ENCODE data around the gene C17orf67. TPM values are rescaled to one million over a fixed set of nuclear protein-coding genes. Genes with fewer than 3 reads are reported as not detected.
A peak's percentile ranks its signal among the peaks of the same experiment; 100 is the strongest.

The C17orf67 gene
- total RNA-seq, 1 experiment from 2014 or later, result 4.6 TPM

DNA sequence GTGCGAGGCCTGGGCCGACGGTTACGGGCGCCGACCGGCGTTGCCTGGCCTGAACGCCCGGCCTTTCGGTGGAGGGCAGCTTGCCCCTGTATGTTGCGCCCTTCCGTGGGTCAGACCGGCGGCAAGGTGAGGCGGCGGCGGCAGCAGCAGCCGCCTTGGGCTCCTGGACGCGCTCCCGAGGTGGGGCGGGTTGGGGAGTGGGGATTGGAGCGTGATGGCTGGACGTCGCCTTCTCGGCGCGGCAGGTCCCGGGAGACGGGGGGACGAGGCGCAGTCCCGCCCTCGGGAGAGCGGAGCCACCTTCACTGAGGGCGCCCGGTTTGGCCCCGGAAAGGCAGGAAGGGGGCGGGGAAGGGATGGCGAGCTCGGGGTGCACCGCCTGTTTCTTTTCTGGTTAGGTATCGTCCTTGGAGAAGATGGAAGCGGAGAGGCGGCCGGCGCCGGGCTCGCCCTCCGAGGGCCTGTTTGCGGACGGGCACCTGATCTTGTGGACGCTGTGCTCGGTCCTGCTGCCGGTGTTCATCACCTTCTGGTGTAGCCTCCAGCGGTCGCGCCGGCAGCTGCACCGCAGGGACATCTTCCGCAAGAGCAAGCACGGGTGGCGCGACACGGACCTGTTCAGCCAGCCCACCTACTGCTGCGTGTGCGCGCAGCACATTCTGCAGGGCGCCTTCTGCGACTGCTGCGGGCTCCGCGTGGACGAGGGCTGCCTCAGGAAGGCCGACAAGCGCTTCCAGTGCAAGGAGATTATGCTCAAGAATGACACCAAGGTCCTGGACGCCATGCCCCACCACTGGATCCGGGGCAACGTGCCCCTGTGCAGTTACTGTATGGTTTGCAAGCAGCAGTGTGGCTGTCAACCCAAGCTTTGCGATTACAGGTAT, 902 bp upstream of the C17orf67 start:
- no TSS peak for BruUV-seq (replicated peaks)
- peak overlapping the region; percentile 44 for H3K27ac Mint-ChIP-seq (ENCODE audit: unreplicated experiment)
- peaks cover 42% of the 10 kb centered on the region for H3K4me1 Mint-ChIP-seq (ENCODE audit: low read depth, unreplicated experiment)
- peaks cover 53% of the 10 kb centered on the region for H3K36me3 Mint-ChIP-seq (ENCODE audit: insufficient read depth, unreplicated experiment)
- CTCF ChIA-PET, result interaction anchor here (0.8 to 1.2 kb wide), 2 partner anchors 15 kb away, joined by 3 read pairs; no protein-coding TSS in a partner anchor
- intact Hi-C loops (cut with micrococcal nuclease; ENCODE audit: unreplicated experiment), result no loop called here
- H3K9me3 Mint-ChIP-seq (ENCODE audit: low read depth, unreplicated experiment), result no peaks in the 10 kb centered on the region
- peak; percentile 62 for DNase-seq
- peak overlapping the region; percentile 90 for H3K4me3 Mint-ChIP-seq (ENCODE audit: low read depth, unreplicated experiment)
- TF ChIP-seq, protein P1, sequence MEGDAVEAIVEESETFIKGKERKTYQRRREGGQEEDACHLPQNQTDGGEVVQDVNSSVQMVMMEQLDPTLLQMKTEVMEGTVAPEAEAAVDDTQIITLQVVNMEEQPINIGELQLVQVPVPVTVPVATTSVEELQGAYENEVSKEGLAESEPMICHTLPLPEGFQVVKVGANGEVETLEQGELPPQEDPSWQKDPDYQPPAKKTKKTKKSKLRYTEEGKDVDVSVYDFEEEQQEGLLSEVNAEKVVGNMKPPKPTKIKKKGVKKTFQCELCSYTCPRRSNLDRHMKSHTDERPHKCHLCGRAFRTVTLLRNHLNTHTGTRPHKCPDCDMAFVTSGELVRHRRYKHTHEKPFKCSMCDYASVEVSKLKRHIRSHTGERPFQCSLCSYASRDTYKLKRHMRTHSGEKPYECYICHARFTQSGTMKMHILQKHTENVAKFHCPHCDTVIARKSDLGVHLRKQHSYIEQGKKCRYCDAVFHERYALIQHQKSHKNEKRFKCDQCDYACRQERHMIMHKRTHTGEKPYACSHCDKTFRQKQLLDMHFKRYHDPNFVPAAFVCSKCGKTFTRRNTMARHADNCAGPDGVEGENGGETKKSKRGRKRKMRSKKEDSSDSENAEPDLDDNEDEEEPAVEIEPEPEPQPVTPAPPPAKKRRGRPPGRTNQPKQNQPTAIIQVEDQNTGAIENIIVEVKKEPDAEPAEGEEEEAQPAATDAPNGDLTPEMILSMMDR (IDR thresholded peaks at IDR 0.05; ENCODE audit: unreplicated experiment), result no peak
- H3K27me3 Mint-ChIP-seq (ENCODE audit: unreplicated experiment), result no peaks in the 10 kb centered on the region

DNA sequence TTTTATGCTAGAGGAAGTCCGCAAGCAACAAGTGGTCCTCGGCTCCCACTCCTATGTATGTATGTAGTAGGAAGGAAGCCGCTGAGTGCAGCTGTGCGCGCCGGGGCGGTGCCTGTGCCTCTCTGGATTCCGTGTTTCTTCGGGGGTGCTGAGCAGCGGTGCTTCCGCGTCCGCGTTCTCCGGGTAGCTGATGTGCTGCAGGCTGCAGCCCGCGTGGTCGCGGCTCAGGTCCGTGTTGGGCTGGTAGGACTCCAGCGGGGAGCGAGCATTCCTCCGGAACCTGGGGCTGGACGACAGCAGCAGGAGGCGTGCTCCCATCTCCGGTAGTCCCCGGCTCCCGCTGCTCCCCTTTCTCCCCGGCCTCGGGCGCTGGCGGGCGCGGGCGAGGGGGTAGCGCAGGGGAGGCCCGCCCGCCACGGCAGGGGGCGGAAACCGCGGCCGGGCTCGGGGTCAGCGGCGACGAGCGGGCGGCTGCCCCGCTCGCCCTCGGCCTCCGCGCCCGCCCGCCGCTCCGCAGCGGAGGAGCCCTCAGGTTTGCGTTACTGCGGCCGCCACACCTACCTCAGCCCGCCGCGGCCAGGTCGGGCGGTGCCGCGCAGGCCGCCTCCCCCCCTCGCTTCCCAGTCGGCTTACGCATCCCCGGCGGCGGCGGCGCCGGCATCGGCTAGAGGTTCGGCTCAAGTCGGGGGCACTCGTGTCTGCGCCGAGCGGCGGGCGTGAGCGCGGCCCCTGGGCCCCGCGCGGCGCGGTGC, 487 bp downstream of the C17orf67 start:
- DNase-seq, result peak; percentile 74
- no TSS peak for BruUV-seq (replicated peaks)
- TF ChIP-seq, protein P1 (IDR thresholded peaks at IDR 0.05; ENCODE audit: unreplicated experiment), result no peak

DNA sequence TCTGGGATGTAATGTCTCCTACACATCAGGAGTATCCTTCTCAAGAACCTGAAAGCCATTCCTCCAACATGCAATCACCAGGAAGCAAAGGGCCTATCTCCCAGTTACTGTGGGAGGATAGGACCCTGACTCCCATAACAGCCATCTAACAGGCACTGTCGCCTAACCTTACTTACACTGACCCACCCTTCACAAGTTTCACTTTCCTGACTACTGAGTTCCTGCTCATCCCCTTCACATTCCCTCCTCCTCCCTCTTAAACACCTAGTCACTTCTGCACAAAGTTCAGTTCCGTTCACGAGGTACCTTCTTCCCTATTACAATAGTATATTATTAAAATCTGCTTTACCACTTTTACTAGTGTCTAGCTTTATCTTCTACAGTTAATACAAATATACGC, 1.3 kb downstream of the C17orf67 start:
- Mint-ChIP-seq H3K4me3 (ENCODE audit: low read depth, unreplicated experiment) (peak overlapping the region; percentile 90), H3K27ac (ENCODE audit: unreplicated experiment) (peak overlapping the region; percentile 4), H3K27me3 (ENCODE audit: unreplicated experiment) (no peaks in the 10 kb centered on the region), H3K9me3 (ENCODE audit: low read depth, unreplicated experiment) (no peaks in the 10 kb centered on the region), H3K36me3 (ENCODE audit: insufficient read depth, unreplicated experiment) (peaks cover 66% of the 10 kb centered on the region), H3K4me1 (ENCODE audit: low read depth, unreplicated experiment) (peaks cover 39% of the 10 kb centered on the region)
- no TSS peak for BruUV-seq (replicated peaks)
- CTCF ChIA-PET, result interaction anchor here (0.9 kb wide), 1 partner anchor 13 kb away, joined by 4 read pairs; no protein-coding TSS in a partner anchor
- intact Hi-C loops (cut with micrococcal nuclease; ENCODE audit: unreplicated experiment), result no loop called here
- TF ChIP-seq, protein P1 (IDR thresholded peaks at IDR 0.05; ENCODE audit: unreplicated experiment), result no peak
- no peak for DNase-seq

More for the DNA sequence above, 487 bp downstream of the C17orf67 start:
- Mint-ChIP-seq H3K36me3 (ENCODE audit: insufficient read depth, unreplicated experiment) (peaks cover 66% of the 10 kb centered on the region), H3K4me3 (ENCODE audit: low read depth, unreplicated experiment) (peak overlapping the region; percentile 90), H3K4me1 (ENCODE audit: low read depth, unreplicated experiment) (peaks cover 42% of the 10 kb centered on the region), H3K27me3 (ENCODE audit: unreplicated experiment) (no peaks in the 10 kb centered on the region), H3K9me3 (ENCODE audit: low read depth, unreplicated experiment) (no peaks in the 10 kb centered on the region), H3K27ac (ENCODE audit: unreplicated experiment) (peak overlapping the region; percentile 4)
- CTCF ChIA-PET, result interaction anchor here (0.6 to 1.2 kb wide), 3 partner anchors 13 to 1052 kb away, joined by 3 to 4 read pairs (median 3); no protein-coding TSS in a partner anchor
- intact Hi-C loops (cut with micrococcal nuclease; ENCODE audit: unreplicated experiment), result no loop called here

DNA sequence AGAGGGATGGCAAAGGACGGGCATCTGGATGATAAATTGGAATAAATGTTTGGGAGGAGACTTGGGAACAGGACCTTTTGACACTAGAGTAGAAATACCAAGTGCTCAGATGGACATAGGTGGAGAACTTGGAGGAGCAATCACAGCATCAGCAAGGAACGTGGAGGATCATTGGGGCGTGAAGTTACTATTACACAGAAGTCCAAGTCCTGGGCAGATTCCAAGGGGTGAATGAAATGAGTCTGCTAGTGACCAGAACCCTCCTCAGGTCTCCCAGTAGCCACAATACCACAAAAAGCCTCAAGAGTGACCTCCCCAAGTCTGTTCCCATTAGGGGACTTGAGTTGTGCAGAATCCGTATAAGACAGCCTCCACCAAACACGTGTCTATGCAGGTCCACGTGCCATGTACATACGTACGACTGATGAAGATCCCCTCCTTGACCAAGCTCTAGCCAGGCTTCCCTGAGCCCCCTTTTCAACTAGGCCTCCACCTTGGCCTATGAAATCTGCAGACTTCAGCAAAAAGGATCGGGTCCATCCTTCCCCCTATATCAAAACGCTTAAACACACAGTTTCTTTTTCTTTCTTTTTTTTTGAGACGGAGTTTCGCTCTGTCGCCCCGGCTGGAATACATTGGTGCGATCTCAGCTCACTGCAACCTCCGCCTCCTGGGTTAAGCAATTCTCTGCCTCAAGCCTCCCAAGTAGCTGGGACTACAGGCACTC, 2.2 kb downstream of the C17orf67 start:
- Mint-ChIP-seq H3K36me3 (ENCODE audit: insufficient read depth, unreplicated experiment) (peaks cover 62% of the 10 kb centered on the region), H3K4me3 (ENCODE audit: low read depth, unreplicated experiment) (peak overlapping the region; percentile 90), H3K9me3 (ENCODE audit: low read depth, unreplicated experiment) (no peaks in the 10 kb centered on the region), H3K27me3 (ENCODE audit: unreplicated experiment) (no peaks in the 10 kb centered on the region), H3K27ac (ENCODE audit: unreplicated experiment) (no peak overlapping the region), H3K4me1 (ENCODE audit: low read depth, unreplicated experiment) (peaks cover 29% of the 10 kb centered on the region)
- DNase-seq, result no peak
- CTCF ChIA-PET, result no interaction called here
- no TSS peak for BruUV-seq (replicated peaks)
- intact Hi-C loops (cut with micrococcal nuclease; ENCODE audit: unreplicated experiment), result no loop called here
- TF ChIP-seq, protein P1 (IDR thresholded peaks at IDR 0.05; ENCODE audit: unreplicated experiment), result no peak
